Measurements from ENCODE around the gene NDUFV3. TPM values are rescaled to one million over a fixed set of nuclear protein-coding genes. Genes with fewer than 3 reads are reported as not detected.

Gene NDUFV3
- total and polyA plus RNA-seq, 2 of the 13 experiments (the other 11 are each of a cell fraction or from before 2014, with no cell fraction given): 14.2 to 29.6 TPM

DNA sequence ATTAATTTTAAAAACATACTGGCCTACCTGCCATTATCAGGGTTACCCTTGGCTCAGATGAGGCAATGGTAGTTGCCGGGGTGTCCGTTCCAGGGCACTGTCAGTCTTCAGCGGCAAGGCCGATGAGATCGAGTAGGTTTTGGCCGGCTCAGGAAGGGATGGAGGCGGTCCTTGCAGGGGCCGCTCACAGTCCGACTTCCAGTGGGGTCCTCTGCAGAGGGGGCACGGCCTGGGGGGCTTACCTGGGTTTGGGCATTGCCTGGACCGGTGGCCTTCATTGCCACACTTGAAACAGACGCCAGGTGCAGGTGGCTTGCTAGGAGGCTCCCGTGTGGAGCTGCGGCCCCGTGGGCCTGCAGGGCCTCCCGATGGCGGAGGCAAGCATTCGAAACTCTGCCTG, 29.8 kb downstream of the NDUFV3 start:
- intact Hi-C loops (cut with micrococcal nuclease; ENCODE audit: unreplicated experiment) (loop anchor here (5.0 kb wide), 1 partner anchor 49 kb away; the partner anchor contains the start of gene PKNOX1), in situ Hi-C loops (cut with HindIII; ENCODE audit: extremely low pct_ligation_motif_present, low pct_unique_long_range_greater_than_20kb) (no loop called here)
- ChIA-PET CTCF (ENCODE audit: low intra/inter-chr PET ratio, low total read pairs) (no interaction called here), POLR2A (no interaction called here)
- no peaks in the 10 kb centered on the region for H3K36me3 ChIP-seq (replicated peaks in 1 of 2; ENCODE audit: control insufficient read depth in 1 of 2, insufficient read depth in 2 of 2, low read length in 2 of 2)
- H3K79me2 ChIP-seq (ENCODE audit: insufficient read depth, low read length): no peaks in the 10 kb centered on the region
- H3K4me3 ChIP-seq (replicated peaks in 1 of 3; ENCODE audit: insufficient read depth in 1 of 3, low read depth in 2 of 3, low read length in 3 of 3): no peak overlapping the region
- WGBS (ENCODE audit: low lambda C conversion rate): 65% methylated on average over 12 of the region's 18 CpGs
- H3K27me3 ChIP-seq (ENCODE audit: control insufficient read depth in 1 of 2, insufficient read depth in 2 of 2, low read length in 2 of 2): peaks cover 0 to 1% of the 10 kb centered on the region in 2 experiments; a peak in 2 of 5 replicates
- no TSS peak for BruUV-seq (replicated peaks)
- DNase-seq (ENCODE audit: low spot score) (no peak), FAIRE-seq (no peak), ATAC-seq (no peak)
- no peak overlapping the region for H2AFZ ChIP-seq (ENCODE audit: low read length)
- no peak overlapping the region for H3K9ac ChIP-seq (ENCODE audit: insufficient read depth, low read depth, low read length)
- peaks cover 14% of the 10 kb centered on the region for H3K4me1 ChIP-seq (ENCODE audit: insufficient read depth, low read length)
- no peak overlapping the region for H3K27ac ChIP-seq (ENCODE audit: extremely low read length, insufficient read depth, low read length)
- H4K20me1 ChIP-seq (ENCODE audit: insufficient read depth, low read length): no peaks in the 10 kb centered on the region
- H3K4me2 ChIP-seq (ENCODE audit: low read depth, low read length): no peak overlapping the region
- no peaks in the 10 kb centered on the region for H3K9me3 ChIP-seq (ENCODE audit: low read length)
- TF ChIP-seq, protein P1, sequence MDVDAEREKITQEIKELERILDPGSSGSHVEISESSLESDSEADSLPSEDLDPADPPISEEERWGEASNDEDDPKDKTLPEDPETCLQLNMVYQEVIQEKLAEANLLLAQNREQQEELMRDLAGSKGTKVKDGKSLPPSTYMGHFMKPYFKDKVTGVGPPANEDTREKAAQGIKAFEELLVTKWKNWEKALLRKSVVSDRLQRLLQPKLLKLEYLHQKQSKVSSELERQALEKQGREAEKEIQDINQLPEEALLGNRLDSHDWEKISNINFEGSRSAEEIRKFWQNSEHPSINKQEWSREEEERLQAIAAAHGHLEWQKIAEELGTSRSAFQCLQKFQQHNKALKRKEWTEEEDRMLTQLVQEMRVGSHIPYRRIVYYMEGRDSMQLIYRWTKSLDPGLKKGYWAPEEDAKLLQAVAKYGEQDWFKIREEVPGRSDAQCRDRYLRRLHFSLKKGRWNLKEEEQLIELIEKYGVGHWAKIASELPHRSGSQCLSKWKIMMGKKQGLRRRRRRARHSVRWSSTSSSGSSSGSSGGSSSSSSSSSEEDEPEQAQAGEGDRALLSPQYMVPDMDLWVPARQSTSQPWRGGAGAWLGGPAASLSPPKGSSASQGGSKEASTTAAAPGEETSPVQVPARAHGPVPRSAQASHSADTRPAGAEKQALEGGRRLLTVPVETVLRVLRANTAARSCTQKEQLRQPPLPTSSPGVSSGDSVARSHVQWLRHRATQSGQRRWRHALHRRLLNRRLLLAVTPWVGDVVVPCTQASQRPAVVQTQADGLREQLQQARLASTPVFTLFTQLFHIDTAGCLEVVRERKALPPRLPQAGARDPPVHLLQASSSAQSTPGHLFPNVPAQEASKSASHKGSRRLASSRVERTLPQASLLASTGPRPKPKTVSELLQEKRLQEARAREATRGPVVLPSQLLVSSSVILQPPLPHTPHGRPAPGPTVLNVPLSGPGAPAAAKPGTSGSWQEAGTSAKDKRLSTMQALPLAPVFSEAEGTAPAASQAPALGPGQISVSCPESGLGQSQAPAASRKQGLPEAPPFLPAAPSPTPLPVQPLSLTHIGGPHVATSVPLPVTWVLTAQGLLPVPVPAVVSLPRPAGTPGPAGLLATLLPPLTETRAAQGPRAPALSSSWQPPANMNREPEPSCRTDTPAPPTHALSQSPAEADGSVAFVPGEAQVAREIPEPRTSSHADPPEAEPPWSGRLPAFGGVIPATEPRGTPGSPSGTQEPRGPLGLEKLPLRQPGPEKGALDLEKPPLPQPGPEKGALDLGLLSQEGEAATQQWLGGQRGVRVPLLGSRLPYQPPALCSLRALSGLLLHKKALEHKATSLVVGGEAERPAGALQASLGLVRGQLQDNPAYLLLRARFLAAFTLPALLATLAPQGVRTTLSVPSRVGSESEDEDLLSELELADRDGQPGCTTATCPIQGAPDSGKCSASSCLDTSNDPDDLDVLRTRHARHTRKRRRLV (CRISPR knock-in tag; IDR thresholded peaks at IDR 0.05): no peak
- TF ChIP-seq, protein P2, sequence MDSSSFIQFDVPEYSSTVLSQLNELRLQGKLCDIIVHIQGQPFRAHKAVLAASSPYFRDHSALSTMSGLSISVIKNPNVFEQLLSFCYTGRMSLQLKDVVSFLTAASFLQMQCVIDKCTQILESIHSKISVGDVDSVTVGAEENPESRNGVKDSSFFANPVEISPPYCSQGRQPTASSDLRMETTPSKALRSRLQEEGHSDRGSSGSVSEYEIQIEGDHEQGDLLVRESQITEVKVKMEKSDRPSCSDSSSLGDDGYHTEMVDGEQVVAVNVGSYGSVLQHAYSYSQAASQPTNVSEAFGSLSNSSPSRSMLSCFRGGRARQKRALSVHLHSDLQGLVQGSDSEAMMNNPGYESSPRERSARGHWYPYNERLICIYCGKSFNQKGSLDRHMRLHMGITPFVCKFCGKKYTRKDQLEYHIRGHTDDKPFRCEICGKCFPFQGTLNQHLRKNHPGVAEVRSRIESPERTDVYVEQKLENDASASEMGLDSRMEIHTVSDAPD (CRISPR knock-in tag; IDR thresholded peaks at IDR 0.05): no peak
- TF ChIP-seq, protein P3, sequence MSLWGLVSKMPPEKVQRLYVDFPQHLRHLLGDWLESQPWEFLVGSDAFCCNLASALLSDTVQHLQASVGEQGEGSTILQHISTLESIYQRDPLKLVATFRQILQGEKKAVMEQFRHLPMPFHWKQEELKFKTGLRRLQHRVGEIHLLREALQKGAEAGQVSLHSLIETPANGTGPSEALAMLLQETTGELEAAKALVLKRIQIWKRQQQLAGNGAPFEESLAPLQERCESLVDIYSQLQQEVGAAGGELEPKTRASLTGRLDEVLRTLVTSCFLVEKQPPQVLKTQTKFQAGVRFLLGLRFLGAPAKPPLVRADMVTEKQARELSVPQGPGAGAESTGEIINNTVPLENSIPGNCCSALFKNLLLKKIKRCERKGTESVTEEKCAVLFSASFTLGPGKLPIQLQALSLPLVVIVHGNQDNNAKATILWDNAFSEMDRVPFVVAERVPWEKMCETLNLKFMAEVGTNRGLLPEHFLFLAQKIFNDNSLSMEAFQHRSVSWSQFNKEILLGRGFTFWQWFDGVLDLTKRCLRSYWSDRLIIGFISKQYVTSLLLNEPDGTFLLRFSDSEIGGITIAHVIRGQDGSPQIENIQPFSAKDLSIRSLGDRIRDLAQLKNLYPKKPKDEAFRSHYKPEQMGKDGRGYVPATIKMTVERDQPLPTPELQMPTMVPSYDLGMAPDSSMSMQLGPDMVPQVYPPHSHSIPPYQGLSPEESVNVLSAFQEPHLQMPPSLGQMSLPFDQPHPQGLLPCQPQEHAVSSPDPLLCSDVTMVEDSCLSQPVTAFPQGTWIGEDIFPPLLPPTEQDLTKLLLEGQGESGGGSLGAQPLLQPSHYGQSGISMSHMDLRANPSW (CRISPR knock-in tag; IDR thresholded peaks at IDR 0.05; ENCODE audit: borderline replicate concordance): no peak
- TF ChIP-seq ZNF558 (CRISPR knock-in tag; IDR thresholded peaks at IDR 0.05; ENCODE audit: borderline replicate concordance) (no peak), ZNF251 (CRISPR knock-in tag; IDR thresholded peaks at IDR 0.05) (no peak), FOXA1 (IDR thresholded peaks at IDR 0.05) (no peak), FOXA1 (CRISPR knock-in tag; IDR thresholded peaks at IDR 0.05) (no peak), MTF2 (CRISPR knock-in tag; IDR thresholded peaks at IDR 0.05; ENCODE audit: borderline replicate concordance) (no peak), KDM4B (CRISPR knock-in tag; IDR thresholded peaks at IDR 0.05) (no peak), ZNF766 (CRISPR knock-in tag; IDR thresholded peaks at IDR 0.05; ENCODE audit: borderline replicate concordance) (no peak)
- TF ChIP-seq, protein P4, sequence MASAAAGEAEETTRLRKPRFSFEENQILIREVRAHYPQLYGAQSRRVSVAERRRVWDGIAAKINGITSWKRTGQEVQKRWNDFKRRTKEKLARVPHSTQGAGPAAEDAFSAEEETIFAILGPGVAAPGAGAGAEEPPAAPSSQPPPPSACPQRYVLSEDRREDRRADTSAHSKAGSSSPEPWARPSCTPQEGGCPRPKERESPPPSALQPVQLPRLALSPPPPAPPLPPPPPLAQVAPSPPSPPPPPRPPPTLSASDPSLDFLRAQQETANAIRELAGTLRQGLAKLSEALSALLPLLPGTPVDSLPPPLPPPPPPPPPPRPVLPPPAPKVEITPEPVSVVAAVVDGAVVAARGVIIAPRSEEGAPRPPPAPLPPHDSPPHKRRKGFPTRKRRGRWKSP (CRISPR knock-in tag; IDR thresholded peaks at IDR 0.05): no peak
- TF ChIP-seq, protein P5, sequence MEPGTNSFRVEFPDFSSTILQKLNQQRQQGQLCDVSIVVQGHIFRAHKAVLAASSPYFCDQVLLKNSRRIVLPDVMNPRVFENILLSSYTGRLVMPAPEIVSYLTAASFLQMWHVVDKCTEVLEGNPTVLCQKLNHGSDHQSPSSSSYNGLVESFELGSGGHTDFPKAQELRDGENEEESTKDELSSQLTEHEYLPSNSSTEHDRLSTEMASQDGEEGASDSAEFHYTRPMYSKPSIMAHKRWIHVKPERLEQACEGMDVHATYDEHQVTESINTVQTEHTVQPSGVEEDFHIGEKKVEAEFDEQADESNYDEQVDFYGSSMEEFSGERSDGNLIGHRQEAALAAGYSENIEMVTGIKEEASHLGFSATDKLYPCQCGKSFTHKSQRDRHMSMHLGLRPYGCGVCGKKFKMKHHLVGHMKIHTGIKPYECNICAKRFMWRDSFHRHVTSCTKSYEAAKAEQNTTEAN (CRISPR knock-in tag; conservative IDR thresholded peaks at IDR 0.05): no peak
